Kidney tubule cell (primary cell): ENCODE data around the gene MBP.

ENCODE experiments used
- DNase-seq: peaks from one replicate; pipeline ENCODE4 v3.0.0-alpha.2; 2018; ENCODE audit warnings: low spot score

Gene MBP

GRCh38 chr18:76986406-76986805 is 146.2 kb downstream of the MBP start:
- DNase-seq, result no peak

GRCh38 chr18:76985951-76986236 is 146.7 kb downstream of the MBP start:
- DNase-seq, result no peak

- no peak for DNase-seq
Observed at GRCh38 chr18:76985156-76985950, 147.2 kb downstream of the MBP start.

GRCh38 chr18:76984193-76985155 is 148.1 kb downstream of the MBP start:
- DNase-seq, result no peak

- DNase-seq, result no peak
Observed at GRCh38 chr18:76983613-76984051, 149.0 kb downstream of the MBP start.

- DNase-seq, result peak; percentile 90
Observed at GRCh38 chr18:76982841-76983583, 149.6 kb downstream of the MBP start.

GRCh38 chr18:76982038-76982437 is 150.5 kb downstream of the MBP start:
- DNase-seq, result no peak

GRCh38 chr18:76981396-76981968 is 151.1 kb downstream of the MBP start:
- DNase-seq, result no peak

GRCh38 chr18:76980663-76981395 is 151.8 kb downstream of the MBP start:
- DNase-seq, result peak; percentile 30

GRCh38 chr18:76979906-76980305 is 152.7 kb downstream of the MBP start:
- DNase-seq, result no peak

GRCh38 chr18:76979111-76979751 is 153.4 kb downstream of the MBP start:
- DNase-seq, result no peak

- DNase-seq, result no peak
Observed at GRCh38 chr18:76978616-76979015, 154.0 kb downstream of the MBP start.

GRCh38 chr18:76977684-76978232 is 154.8 kb downstream of the MBP start:
- DNase-seq, result no peak

- DNase-seq, result no peak
Observed at GRCh38 chr18:76977108-76977621, 155.4 kb downstream of the MBP start.

- no peak for DNase-seq
Observed at GRCh38 chr18:76975577-76976110, 156.9 kb downstream of the MBP start.

- DNase-seq, result no peak
Observed at GRCh38 chr18:76974386-76974785, 158.2 kb downstream of the MBP start.

GRCh38 chr18:76973520-76974266 is 158.9 kb downstream of the MBP start:
- DNase-seq, result no peak

- DNase-seq, result no peak
Observed at GRCh38 chr18:76972846-76973519, 159.6 kb downstream of the MBP start.

- no peak for DNase-seq
Observed at GRCh38 chr18:76972241-76972640, 160.3 kb downstream of the MBP start.
